Activated CD8-positive, alpha-beta memory T cell treated with anti-CD3 and anti-CD28 coated beads for 1 hour (primary cell): ENCODE data around the gene ACSS1.
"Not testable (repeated sequence)": the region's sequence is repeated elsewhere in the genome, so short reads cannot be mapped to it uniquely, and the experiment has no call there.

ENCODE experiments used
- DNase-seq, 2 donors: peaks; one replicate each; pipeline ENCODE4 v3.0.0-alpha.2; 2020; ENCODE audit warnings: low read depth in 1 of 2; ENCODE audit errors: extremely low read depth in 1 of 2

Gene ACSS1

GRCh38 chr20:25014816-25015215 is 43.1 kb downstream of the ACSS1 start:
- DNase-seq, result no peak

- no peak for DNase-seq
Observed at GRCh38 chr20:25013478-25014380, 44.2 kb downstream of the ACSS1 start.

DNA sequence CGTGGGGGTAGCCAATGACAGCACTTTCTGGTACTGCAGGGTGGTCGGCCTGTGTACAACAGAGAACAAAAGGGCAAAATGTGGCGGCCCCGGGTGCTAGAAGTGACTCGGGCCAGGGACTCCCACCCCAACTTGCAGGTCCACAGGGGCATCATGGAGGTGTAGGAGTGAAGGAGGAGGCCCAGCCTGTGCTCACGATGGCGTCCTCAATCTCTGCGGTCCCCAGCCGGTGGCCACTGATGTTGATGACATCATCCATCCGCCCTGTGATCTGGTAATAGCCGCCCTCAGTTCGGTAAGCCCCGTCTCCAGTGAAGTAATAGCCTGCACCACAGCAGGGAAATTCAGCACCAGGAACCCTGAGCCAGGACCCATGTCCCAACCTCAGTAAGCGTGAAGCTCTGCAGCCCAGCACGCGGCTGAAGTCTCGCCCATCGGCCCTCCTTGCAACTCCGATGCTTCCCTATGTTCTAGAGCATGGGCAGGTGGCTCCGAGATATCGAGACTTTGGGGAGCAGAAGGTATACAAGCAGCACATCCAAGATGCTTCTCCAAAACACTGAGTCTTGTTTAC is 45.2 kb downstream of the ACSS1 start:
- DNase-seq, result no peak

DNA sequence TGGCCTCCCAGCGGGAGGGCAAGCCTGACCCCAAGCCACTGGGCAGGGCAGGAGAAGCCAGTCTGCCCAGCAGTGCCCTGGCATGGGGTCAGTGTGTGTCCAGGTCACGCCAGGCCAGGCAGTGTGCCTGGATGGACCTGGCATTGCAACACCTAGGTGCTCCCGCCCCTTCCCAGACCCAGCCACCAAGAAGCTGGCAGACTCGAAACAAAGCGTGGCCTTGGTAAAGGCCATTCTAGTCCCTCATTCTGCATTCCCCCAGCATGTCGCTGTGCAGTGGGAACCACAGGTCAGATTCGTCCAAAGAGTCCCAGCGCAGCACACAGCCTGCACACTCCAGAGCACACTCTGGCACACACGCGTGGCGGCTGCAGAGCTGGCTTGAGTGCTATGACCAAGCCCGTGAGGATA is 46.1 kb downstream of the ACSS1 start:
- no peak for DNase-seq

GRCh38 chr20:25011261-25011660 is 46.7 kb downstream of the ACSS1 start:
- DNase-seq, result no peak

GRCh38 chr20:25009218-25010145 is 48.5 kb downstream of the ACSS1 start:
- DNase-seq, result no peak

DNA sequence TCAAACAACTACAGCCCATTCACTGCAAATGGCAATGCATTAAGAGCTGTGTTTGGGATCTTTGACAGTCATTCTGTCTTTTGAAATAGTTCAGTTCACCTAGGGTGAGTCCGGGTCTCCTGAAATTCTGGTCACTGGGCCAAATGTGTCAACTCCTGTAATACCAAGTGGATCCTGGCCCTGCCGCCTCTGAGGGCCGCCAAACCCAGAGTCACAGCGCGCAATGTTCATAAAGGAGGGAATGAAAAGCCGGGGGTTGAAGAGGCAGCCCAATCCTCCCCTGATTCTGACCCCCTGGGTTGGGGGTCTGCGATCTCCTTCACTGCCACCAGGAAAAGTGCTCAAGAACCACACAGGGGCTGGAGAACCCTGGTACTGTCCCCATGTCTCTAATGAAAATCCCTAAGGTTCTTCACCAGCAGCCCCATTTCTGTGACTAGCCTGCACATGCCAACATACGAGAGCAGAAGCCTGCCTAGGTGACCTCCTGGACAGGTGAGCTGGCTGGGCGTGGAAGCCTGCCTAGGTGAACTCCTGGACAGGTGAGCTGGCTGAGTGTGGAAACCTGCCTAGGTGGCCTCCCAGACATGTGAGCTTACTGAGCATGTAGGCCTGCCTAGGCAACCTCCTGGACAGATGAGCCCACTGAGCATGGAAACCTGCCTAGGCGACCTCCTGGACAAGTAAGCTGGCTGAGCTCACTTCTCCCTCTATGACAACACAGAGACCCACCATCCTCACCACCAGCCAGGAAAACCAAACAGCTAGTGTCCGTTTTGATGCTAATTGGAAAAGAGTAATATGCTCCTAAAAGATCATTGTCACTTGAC is 49.3 kb downstream of the ACSS1 start:
- DNase-seq, result no peak

- DNase-seq, result no peak
Observed at GRCh38 chr20:25007491-25008305, 50.2 kb downstream of the ACSS1 start.

DNA sequence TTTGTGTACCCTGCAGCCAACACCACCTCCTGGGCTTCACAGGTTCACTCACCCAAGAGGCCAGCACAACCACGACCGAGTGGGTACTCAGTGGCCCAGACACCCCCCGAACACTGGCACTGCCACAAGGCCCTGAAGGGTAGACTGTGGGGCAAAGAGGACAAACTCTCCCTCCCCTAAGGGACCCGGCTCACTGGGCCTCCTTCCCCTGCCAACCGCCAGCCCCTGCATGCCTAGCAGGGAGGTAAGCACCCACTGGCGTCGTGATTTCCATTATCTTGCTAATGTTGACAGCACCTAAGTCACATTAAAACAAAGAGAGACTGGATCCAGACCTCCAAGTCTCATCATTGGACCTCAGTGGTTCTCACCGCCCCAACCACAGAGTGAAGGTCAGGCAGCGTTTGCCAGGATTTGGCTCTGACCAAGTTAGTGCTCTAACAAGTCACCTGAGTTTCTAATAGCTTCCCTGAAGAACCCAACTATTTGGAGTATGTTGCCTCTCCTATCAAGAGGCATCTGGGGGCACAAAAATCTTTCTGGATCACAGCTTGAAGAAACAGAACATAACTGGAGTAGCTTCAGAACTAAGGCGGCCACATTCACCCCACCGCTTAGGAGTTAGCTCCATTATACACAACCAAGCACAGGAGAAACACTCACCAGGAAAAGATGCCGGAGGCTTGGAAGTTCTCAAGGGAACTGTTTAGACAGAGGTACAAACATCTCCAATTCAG is 51.3 kb downstream of the ACSS1 start:
- no peak for DNase-seq

DNA sequence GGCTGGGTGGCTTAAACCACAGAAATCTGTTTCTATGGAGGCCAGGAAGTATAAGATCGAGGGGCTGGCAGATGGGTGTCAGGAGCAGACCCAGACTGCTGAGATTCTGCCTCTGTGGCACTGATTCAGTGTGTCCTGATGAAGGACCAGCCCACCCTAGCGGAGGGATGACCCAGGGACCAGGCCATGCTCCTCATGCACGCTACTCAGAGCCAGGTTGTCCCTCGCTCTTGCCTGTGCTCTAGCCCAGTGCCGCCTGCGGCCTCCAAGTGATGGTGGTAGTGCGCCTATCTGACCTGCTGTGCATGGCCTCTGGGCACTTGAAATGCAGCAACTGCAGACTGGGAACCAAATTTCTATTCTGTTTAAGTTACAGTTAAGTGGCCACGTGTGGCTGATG is 52.3 kb downstream of the ACSS1 start:
- no peak for DNase-seq

- DNase-seq, result no peak
Observed at GRCh38 chr20:25005220-25005619, 52.7 kb downstream of the ACSS1 start.

GRCh38 chr20:25003002-25003401 is 54.9 kb downstream of the ACSS1 start:
- no peak for DNase-seq

DNA sequence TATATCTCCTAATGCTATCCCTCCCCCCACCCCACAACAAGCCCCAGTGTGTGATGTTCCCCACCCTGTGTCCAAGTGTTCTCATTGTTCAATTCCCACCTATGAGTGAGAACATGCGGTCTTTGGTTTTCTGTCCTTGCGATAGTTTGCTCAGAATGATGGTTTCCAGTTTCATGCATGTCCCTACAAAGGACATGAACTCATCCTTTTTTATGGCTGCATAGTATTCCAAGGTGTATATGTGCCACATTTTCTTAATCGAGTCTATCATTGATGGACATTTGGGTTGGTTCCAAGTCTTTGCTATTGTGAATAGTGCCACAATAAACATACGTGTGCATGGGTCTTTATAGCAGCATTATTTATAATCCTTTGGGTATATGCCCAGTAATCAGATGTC is 56.6 kb downstream of the ACSS1 start:
- DNase-seq, result not testable (repeated sequence)

GRCh38 chr20:25000268-25000801 is 57.6 kb downstream of the ACSS1 start:
- no peak for DNase-seq

- no peak for DNase-seq
Observed at GRCh38 chr20:24999568-24999967, 58.4 kb downstream of the ACSS1 start.

GRCh38 chr20:24998631-24999445 is 59.1 kb downstream of the ACSS1 start:
- DNase-seq, result no peak

DNA sequence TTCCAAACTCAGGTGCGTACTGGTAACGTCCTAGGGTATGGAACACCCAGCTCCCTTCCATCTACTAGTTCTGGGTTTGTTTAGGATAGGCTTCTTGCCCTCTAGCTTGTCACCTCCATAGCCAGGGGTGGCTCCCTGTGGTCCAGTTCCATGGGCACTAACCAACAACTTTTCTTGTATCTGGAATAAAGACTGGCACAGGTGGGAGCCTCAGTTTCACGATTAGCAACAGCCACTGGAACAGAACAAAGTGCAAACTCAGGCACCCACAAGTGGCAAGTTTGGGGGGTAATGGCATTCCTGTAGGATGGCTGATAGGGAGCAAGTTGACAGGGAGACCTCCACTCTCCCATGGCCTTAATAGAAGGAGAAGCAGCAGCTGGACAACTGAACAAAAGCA is 59.8 kb downstream of the ACSS1 start:
- DNase-seq, result no peak
